Thyroid gland (tissue), 4 donors: ENCODE results near the gene SLC9B1.

Experiments used
- CTCF ChIP-seq, 6 experiments: fragments of 200-600 bp in 3 of 6; fragments of 450-650 bp in 3 of 6; sonication (generic) in 3 of 6; IDR thresholded peaks; one replicate each; pipeline ENCODE4 v1.5.1; 2016 to 2019; ENCODE audit warnings: antibody characterized with exemption in 6 of 6, mild to moderate bottlenecking in 2 of 6, inconsistent platforms in 1 of 6, moderate library complexity in 1 of 6
- POLR2A ChIP-seq, 2 donors: fragments of 450-650 bp; IDR thresholded peaks; one replicate each; pipeline ENCODE4 v1.6.1; 2017; ENCODE audit warnings: antibody characterized with exemption in 2 of 2, mild to moderate bottlenecking in 2 of 2, moderate library complexity in 1 of 2

GRCh38 chr4:103050736-103051436, 31.4 kb upstream of the SLC9B1 start:
- no peak for TF ChIP-seq CTCF (IDR thresholded peaks at IDR 0.05)
- TF ChIP-seq POLR2A (IDR thresholded peaks at IDR 0.05): no peak
